SHP77 treated with DMSO at 0.1 percent for 48 hours (cell line): Measurements from ENCODE around the gene RND3.

Source experiments
- DNase-seq: peaks from one replicate; lab custom pipeline; 2025; lab: John Stamatoyannopoulos, UW

The RND3 gene

GRCh38 chr2:150487537-150488429 lies at the start of gene RND3:
TSS of gene RND3 (minus strand) at chr2:150487667. CDS start at chr2:150487417, 250 bp downstream.
- DNase-seq: peak; percentile 88

GRCh38 chr2:150535176-150535575 lies 47.7 kb upstream of the RND3 start:
- DNase-seq: no peak

GRCh38 chr2:150532879-150533278 lies 45.4 kb upstream of the RND3 start:
- DNase-seq: no peak

- no peak for DNase-seq
Observed at GRCh38 chr2:150532020-150532419, 44.6 kb upstream of the RND3 start.

GRCh38 chr2:150531591-150531990 lies 44.1 kb upstream of the RND3 start:
- no peak for DNase-seq

- DNase-seq: no peak
Observed at GRCh38 chr2:150530168-150530567, 42.7 kb upstream of the RND3 start.

GRCh38 chr2:150528861-150529801 lies 41.7 kb upstream of the RND3 start:
- DNase-seq: no peak

GRCh38 chr2:150526827-150527226 lies 39.4 kb upstream of the RND3 start:
- no peak for DNase-seq

- DNase-seq: no peak
Observed at GRCh38 chr2:150526006-150526405, 38.5 kb upstream of the RND3 start.

- DNase-seq: no peak
Observed at GRCh38 chr2:150522269-150522668, 34.8 kb upstream of the RND3 start.

GRCh38 chr2:150520887-150521664 lies 33.6 kb upstream of the RND3 start:
- DNase-seq: no peak

GRCh38 chr2:150520033-150520432 lies 32.6 kb upstream of the RND3 start:
- no peak for DNase-seq

GRCh38 chr2:150517951-150518680 lies 30.6 kb upstream of the RND3 start:
- no peak for DNase-seq

- DNase-seq: no peak
Observed at GRCh38 chr2:150513647-150514046, 26.2 kb upstream of the RND3 start.

- DNase-seq: no peak
Observed at GRCh38 chr2:150508497-150509137, 21.1 kb upstream of the RND3 start.

GRCh38 chr2:150507071-150507470 lies 19.6 kb upstream of the RND3 start:
- DNase-seq: no peak

- no peak for DNase-seq
Observed at GRCh38 chr2:150505178-150505577, 17.7 kb upstream of the RND3 start.

GRCh38 chr2:150495993-150496627 lies 8.6 kb upstream of the RND3 start:
- DNase-seq: no peak

GRCh38 chr2:150495001-150495400 lies 7.5 kb upstream of the RND3 start:
- DNase-seq: no peak

- DNase-seq: no peak
Observed at GRCh38 chr2:150494234-150494945, 6.9 kb upstream of the RND3 start.
